A549 (cell line): ENCODE measurements around the gene RGL1.

ENCODE experiments used
- CTCF ChIP-seq: fragments of >200 bp; sonication (Bioruptor Twin); formaldehyde crosslinking; IDR thresholded peaks from 3 replicates; pipeline ENCODE4 v1.5.1; 2016
- EP300 ChIP-seq, 2 experiments: fragments of >200 bp; sonication (Bioruptor Twin); formaldehyde crosslinking; IDR thresholded peaks; 2 replicates in 1 of 2; 3 replicates in 1 of 2; pipeline ENCODE4 v1.6.1; 2016 to 2017
- HOXB13 ChIP-seq: fragments of 250-450 bp; sonication (Bioruptor Pico); IDR thresholded peaks from 2 replicates; pipeline ENCODE4 v1.5.0; 2020; ENCODE audit warnings: low read depth, mild to moderate bottlenecking, moderate library complexity
- NPAS2 ChIP-seq: fragments of 250-450 bp; sonication (Bioruptor Pico); IDR thresholded peaks from 2 replicates; pipeline ENCODE4 v1.8.0; 2022; ENCODE audit warnings: mild to moderate bottlenecking, moderate library complexity, borderline replicate concordance
- ZFP36 ChIP-seq: fragments of 450-650 bp; IDR thresholded peaks from 2 replicates; pipeline ENCODE4 v1.6.1; 2014; ENCODE audit warnings: borderline replicate concordance; ENCODE audit not compliant: partially characterized antibody
- TF ChIP-seq, protein P1 (sequence below): fragments of 200-600 bp; sonication (generic); IDR thresholded peaks from 2 replicates; pipeline ENCODE4 v1.6.1; 2016; ENCODE audit warnings: antibody characterized with exemption, mild to moderate bottlenecking, moderate library complexity

- TF ChIP-seq ZFP36 (no peak), HOXB13 (no peak), EP300 (IDR thresholded peaks at IDR 0.05) (no peak), NPAS2 (no peak), CTCF (no peak)
- TF ChIP-seq, protein P1, sequence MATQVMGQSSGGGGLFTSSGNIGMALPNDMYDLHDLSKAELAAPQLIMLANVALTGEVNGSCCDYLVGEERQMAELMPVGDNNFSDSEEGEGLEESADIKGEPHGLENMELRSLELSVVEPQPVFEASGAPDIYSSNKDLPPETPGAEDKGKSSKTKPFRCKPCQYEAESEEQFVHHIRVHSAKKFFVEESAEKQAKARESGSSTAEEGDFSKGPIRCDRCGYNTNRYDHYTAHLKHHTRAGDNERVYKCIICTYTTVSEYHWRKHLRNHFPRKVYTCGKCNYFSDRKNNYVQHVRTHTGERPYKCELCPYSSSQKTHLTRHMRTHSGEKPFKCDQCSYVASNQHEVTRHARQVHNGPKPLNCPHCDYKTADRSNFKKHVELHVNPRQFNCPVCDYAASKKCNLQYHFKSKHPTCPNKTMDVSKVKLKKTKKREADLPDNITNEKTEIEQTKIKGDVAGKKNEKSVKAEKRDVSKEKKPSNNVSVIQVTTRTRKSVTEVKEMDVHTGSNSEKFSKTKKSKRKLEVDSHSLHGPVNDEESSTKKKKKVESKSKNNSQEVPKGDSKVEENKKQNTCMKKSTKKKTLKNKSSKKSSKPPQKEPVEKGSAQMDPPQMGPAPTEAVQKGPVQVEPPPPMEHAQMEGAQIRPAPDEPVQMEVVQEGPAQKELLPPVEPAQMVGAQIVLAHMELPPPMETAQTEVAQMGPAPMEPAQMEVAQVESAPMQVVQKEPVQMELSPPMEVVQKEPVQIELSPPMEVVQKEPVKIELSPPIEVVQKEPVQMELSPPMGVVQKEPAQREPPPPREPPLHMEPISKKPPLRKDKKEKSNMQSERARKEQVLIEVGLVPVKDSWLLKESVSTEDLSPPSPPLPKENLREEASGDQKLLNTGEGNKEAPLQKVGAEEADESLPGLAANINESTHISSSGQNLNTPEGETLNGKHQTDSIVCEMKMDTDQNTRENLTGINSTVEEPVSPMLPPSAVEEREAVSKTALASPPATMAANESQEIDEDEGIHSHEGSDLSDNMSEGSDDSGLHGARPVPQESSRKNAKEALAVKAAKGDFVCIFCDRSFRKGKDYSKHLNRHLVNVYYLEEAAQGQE = no peak
Observed at GRCh38 chr1:183834568-183834967, 29.6 kb downstream of the RGL1 start.
